Measurements from ENCODE around the gene PTPN20.

The PTPN20 gene

DNA sequence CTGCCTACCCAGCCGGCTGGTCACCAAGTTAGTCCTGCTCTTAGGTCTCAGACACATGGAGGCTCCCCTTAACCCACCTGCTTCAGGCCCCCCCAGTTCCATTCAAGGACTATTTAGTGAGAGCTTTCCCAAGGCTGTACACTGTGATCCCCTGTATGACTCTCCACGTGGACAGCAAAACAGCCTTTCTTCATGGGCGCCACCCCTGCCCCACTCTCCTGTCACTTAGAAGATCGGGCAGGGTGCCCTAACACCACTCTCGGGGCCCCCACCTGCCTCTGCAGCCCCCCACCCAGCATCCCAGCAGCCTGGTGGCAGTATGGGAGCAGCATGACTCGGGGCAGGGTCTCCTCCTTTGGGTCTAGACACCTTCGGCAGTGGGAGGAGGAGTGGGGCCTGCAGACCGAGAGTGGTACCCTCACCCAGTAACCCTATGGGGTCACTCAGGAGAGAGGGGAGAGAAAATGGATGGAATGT is 116.6 kb downstream of the PTPN20 start:
- ATAC-seq = no peak
- TF ChIP-seq TOX (CRISPR knock-in tag; IDR thresholded peaks at IDR 0.05; ENCODE audit: borderline replicate concordance) = no peak
- TF ChIP-seq, protein P1, sequence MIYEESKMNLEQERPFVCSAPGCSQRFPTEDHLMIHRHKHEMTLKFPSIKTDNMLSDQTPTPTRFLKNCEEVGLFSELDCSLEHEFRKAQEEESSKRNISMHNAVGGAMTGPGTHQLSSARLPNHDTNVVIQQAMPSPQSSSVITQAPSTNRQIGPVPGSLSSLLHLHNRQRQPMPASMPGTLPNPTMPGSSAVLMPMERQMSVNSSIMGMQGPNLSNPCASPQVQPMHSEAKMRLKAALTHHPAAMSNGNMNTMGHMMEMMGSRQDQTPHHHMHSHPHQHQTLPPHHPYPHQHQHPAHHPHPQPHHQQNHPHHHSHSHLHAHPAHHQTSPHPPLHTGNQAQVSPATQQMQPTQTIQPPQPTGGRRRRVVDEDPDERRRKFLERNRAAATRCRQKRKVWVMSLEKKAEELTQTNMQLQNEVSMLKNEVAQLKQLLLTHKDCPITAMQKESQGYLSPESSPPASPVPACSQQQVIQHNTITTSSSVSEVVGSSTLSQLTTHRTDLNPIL (CRISPR knock-in tag; IDR thresholded peaks at IDR 0.05; ENCODE audit: low read depth) = no peak
- TF ChIP-seq, protein P2, sequence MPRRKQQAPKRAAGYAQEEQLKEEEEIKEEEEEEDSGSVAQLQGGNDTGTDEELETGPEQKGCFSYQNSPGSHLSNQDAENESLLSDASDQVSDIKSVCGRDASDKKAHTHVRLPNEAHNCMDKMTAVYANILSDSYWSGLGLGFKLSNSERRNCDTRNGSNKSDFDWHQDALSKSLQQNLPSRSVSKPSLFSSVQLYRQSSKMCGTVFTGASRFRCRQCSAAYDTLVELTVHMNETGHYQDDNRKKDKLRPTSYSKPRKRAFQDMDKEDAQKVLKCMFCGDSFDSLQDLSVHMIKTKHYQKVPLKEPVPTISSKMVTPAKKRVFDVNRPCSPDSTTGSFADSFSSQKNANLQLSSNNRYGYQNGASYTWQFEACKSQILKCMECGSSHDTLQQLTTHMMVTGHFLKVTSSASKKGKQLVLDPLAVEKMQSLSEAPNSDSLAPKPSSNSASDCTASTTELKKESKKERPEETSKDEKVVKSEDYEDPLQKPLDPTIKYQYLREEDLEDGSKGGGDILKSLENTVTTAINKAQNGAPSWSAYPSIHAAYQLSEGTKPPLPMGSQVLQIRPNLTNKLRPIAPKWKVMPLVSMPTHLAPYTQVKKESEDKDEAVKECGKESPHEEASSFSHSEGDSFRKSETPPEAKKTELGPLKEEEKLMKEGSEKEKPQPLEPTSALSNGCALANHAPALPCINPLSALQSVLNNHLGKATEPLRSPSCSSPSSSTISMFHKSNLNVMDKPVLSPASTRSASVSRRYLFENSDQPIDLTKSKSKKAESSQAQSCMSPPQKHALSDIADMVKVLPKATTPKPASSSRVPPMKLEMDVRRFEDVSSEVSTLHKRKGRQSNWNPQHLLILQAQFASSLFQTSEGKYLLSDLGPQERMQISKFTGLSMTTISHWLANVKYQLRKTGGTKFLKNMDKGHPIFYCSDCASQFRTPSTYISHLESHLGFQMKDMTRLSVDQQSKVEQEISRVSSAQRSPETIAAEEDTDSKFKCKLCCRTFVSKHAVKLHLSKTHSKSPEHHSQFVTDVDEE (CRISPR knock-in tag; IDR thresholded peaks at IDR 0.05) = no peak
- TF ChIP-seq ZFP3 (CRISPR knock-in tag; IDR thresholded peaks at IDR 0.05) = no peak
- TF ChIP-seq OSR1 (CRISPR knock-in tag; IDR thresholded peaks at IDR 0.05) = no peak
- TF ChIP-seq RARB (CRISPR knock-in tag; IDR thresholded peaks at IDR 0.05) = no peak
- TF ChIP-seq ZNF8 (CRISPR knock-in tag; IDR thresholded peaks at IDR 0.05) = no peak
- no peak for TF ChIP-seq SNAI2 (CRISPR knock-in tag; IDR thresholded peaks at IDR 0.05)

DNA sequence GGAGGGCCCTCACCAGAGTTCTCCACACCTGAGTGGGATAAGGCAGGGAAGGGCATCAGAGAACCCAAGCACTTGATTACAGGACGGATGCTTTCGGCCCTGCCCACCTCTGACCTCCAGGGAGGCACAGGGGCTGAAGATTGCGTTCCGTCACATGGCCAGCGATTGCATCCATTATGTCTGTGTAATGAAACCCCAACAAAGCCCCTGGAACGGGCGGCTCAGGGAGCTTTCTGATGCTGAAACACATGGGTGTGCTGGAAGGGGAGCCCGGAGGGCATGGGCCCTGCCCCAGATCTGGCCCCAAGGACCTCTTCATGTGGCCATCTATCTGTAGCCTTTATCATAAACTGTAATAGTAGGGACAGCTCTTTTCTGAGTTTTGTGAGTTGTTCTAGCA is 117.2 kb downstream of the PTPN20 start:
- ATAC-seq = no peak
- TF ChIP-seq TCF4 (CRISPR knock-in tag; IDR thresholded peaks at IDR 0.05; ENCODE audit: borderline replicate concordance) (no peak), OSR1 (CRISPR knock-in tag; IDR thresholded peaks at IDR 0.05) (no peak), RARB (CRISPR knock-in tag; IDR thresholded peaks at IDR 0.05) (no peak), CSDC2 (CRISPR knock-in tag; IDR thresholded peaks at IDR 0.05) (no peak), ESRRG (CRISPR knock-in tag; IDR thresholded peaks at IDR 0.05) (no peak), ZC3H10 (CRISPR knock-in tag; IDR thresholded peaks at IDR 0.05) (no peak), ZNF565 (CRISPR knock-in tag; conservative IDR thresholded peaks at IDR 0.05; ENCODE audit: low read depth) (no peak), ZNF70 (CRISPR knock-in tag; IDR thresholded peaks at IDR 0.05) (no peak)
- TF ChIP-seq, protein P2 (CRISPR knock-in tag; IDR thresholded peaks at IDR 0.05) = no peak

DNA sequence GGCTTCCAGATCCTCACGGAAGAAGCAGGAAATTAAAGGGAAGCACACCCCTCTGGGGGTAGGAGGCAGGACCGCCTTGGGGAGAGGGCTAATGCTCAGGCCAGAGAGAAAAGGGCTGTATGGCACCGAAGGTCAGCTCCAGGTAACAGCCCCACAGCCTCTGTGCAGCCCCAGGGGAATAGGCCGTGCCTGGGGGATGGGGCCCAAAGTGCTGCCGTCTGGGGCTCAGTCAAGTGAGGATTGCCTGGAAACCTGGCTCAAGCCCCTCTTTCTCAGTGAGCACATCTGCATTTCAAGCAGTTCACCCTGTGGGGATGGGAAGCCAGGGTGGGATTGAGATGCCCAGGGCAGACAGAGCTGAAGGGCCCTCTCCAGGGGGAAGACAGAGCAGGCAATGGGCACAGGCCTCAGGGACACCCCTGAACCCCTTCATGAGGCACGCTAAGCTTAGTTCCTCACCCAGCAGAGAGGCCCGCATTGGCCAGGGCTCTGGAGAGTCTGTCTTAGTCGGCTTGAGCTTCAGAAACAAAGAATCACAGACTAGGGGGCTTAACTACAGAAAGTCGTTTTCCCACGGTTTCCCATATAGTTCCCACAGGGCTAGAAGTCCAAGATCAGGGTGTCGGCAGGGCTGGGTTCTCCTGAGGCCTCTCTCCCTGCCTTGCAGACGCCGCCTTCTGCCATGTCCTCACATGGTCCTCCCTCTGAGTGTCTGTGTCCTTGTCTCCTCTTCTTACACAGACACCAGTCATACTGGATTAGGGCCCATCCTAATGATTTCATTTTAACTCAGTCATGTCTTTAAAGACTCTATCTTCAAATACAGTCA is 118.2 kb downstream of the PTPN20 start:
- no peak for ATAC-seq

DNA sequence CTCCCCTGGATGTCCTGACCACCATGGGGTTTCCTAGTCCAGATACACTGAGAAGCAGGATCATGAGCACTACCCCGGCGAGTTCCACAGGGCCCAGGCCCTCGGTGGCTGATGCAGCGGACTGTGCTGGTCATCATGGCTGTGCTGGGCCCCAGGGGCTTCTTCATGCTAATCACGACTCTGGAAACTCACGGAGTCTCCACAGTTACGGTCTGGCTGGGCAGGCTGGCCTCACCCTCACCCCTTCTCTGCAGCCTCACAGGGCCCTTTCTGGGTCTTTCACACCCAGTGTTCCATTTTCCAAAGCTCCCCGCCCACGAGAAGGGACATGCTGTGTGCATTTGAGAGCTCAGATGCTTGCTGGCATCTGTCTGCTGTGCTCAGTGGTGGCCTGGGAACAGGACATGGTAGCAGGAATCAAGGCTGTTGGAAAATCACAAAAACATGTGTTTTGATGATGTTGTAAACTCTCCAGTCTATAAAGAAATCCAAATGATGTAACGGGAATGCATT is 119.0 kb downstream of the PTPN20 start:
- no peak for ATAC-seq
- TF ChIP-seq, protein P2 (CRISPR knock-in tag; IDR thresholded peaks at IDR 0.05) = no peak
- TF ChIP-seq TCF4 (CRISPR knock-in tag; IDR thresholded peaks at IDR 0.05; ENCODE audit: borderline replicate concordance) (no peak), ZNF565 (CRISPR knock-in tag; conservative IDR thresholded peaks at IDR 0.05; ENCODE audit: low read depth) (no peak), ZC3H10 (CRISPR knock-in tag; IDR thresholded peaks at IDR 0.05) (no peak), OSR1 (CRISPR knock-in tag; IDR thresholded peaks at IDR 0.05) (no peak), ARNTL (CRISPR knock-in tag; IDR thresholded peaks at IDR 0.05; ENCODE audit: borderline replicate concordance, low read depth) (no peak), ZNF70 (CRISPR knock-in tag; IDR thresholded peaks at IDR 0.05) (no peak), ZFP30 (CRISPR knock-in tag; IDR thresholded peaks at IDR 0.05) (no peak)
- TF ChIP-seq, protein P3, sequence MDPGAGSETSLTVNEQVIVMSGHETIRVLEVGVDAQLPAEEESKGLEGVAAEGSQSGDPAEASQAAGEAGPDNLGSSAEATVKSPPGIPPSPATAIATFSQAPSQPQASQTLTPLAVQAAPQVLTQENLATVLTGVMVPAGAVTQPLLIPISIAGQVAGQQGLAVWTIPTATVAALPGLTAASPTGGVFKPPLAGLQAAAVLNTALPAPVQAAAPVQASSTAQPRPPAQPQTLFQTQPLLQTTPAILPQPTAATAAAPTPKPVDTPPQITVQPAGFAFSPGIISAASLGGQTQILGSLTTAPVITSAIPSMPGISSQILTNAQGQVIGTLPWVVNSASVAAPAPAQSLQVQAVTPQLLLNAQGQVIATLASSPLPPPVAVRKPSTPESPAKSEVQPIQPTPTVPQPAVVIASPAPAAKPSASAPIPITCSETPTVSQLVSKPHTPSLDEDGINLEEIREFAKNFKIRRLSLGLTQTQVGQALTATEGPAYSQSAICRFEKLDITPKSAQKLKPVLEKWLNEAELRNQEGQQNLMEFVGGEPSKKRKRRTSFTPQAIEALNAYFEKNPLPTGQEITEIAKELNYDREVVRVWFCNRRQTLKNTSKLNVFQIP (CRISPR knock-in tag; IDR thresholded peaks at IDR 0.05; ENCODE audit: borderline replicate concordance, low read depth) = no peak

More for the DNA sequence above, 118.2 kb downstream of the PTPN20 start:
- TF ChIP-seq CSDC2 (CRISPR knock-in tag; IDR thresholded peaks at IDR 0.05) (no peak), SNAI2 (CRISPR knock-in tag; IDR thresholded peaks at IDR 0.05) (no peak), ZC3H10 (CRISPR knock-in tag; IDR thresholded peaks at IDR 0.05) (no peak), TCF4 (CRISPR knock-in tag; IDR thresholded peaks at IDR 0.05; ENCODE audit: borderline replicate concordance) (no peak)

Measured in SK-N-SH treated with all-trans-retinoic acid at 6 μM for 48 hours (cell line).